Vagina (tissue), 2 donors: ENCODE results near the gene CMTM3. TPM values are rescaled to one million over a fixed set of nuclear protein-coding genes. Genes with fewer than 3 reads are reported as not detected.
"Not testable (repeated sequence)": the region's sequence is repeated elsewhere in the genome, so short reads cannot be mapped to it uniquely, and the experiment has no call there.

ENCODE experiments used
- DNase-seq, 2 donors: peaks; one replicate each; pipeline ENCODE4 v3.0.0-alpha.2; 2017; ENCODE audit errors: extremely low spot score in 2 of 2
- H3K27ac ChIP-seq: fragments of 200-600 bp; sonication (generic); one replicate; pipeline ENCODE4 v1.5.1; 2019
- H3K27me3 ChIP-seq: fragments of 200-600 bp; sonication (generic); one replicate; pipeline ENCODE4 v1.5.1; 2019
- H3K36me3 ChIP-seq, 2 donors: fragments of 200-600 bp; sonication (generic); one replicate each; pipeline ENCODE4 v1.5.1; 2017 to 2019
- H3K4me1 ChIP-seq: fragments of 200-600 bp; sonication (generic); one replicate; pipeline ENCODE4 v1.5.1; 2019
- H3K4me3 ChIP-seq, 2 donors: fragments of 200-600 bp; sonication (generic); 1 replicate in 1 of 2; 2 replicates in 1 of 2; pipeline ENCODE4 v1.5.1; 2016 to 2019
- H3K9me3 ChIP-seq: fragments of 200-600 bp; sonication (generic); one replicate; pipeline ENCODE4 v1.5.1; 2019
- CTCF ChIP-seq, 3 experiments: fragments of 450-650 bp in 2 of 3; fragments of 200-600 bp in 1 of 3; sonication (generic) in 1 of 3; IDR thresholded peaks; one replicate each; pipeline ENCODE4 v1.5.1; 2017 to 2019; ENCODE audit warnings: antibody characterized with exemption in 3 of 3, mild to moderate bottlenecking in 2 of 3, moderate library complexity in 2 of 3
- POLR2A ChIP-seq, 2 donors: fragments of 450-650 bp; IDR thresholded peaks; one replicate each; pipeline ENCODE4 v1.6.1; 2017; ENCODE audit warnings: antibody characterized with exemption in 2 of 2, mild to moderate bottlenecking in 2 of 2, moderate library complexity in 2 of 2
- POLR2AphosphoS5 ChIP-seq, 2 donors: sonication (generic); formaldehyde crosslinking; IDR thresholded peaks; one replicate each; pipeline ENCODE4 v1.9.0; 2017; ENCODE audit warnings: antibody characterized with exemption in 2 of 2, mild to moderate bottlenecking in 2 of 2, low read depth in 1 of 2; ENCODE audit not compliant: insufficient read depth in 1 of 2
- intact Hi-C: fragments of 100-400 bp; cut with DNase I; formaldehyde crosslinking; loops from one replicate; pipeline ENCODE4 v1.15.1; 2023
- total RNA-seq: library from RNA; depleted of rRNA; stranded (reverse); fragments of >200 nt; gene quantifications from one replicate; pipeline ENCODE4 v1.2.3, GENCODE V29; 2016

Gene CMTM3
- total RNA-seq, 1 donor from 2014 or later, result 47.9 TPM

- Histone ChIP-seq H3K9me3 (no peaks in the 10 kb centered on the region), H3K4me1 (no peaks in the 10 kb centered on the region), H3K36me3 (no peaks in the 10 kb centered on the region), H3K27ac (no peak overlapping the region), H3K4me3 (no peak overlapping the region), H3K27me3 (no peaks in the 10 kb centered on the region)
- intact Hi-C loops, result no loop called here
- no peak for TF ChIP-seq POLR2A (IDR thresholded peaks at IDR 0.05)
- TF ChIP-seq POLR2AphosphoS5 (IDR thresholded peaks at IDR 0.05; ENCODE audit: insufficient read depth in 1 of 2, low read depth in 1 of 2), result no peak
- TF ChIP-seq CTCF (IDR thresholded peaks at IDR 0.05), result no peak
- no peak for DNase-seq
Measured at GRCh38 chr16:66590322-66590721, 14.2 kb upstream of the CMTM3 start.

GRCh38 chr16:66591018-66591417 lies 13.5 kb upstream of the CMTM3 start:
- H3K27me3 ChIP-seq, result no peaks in the 10 kb centered on the region
- TF ChIP-seq POLR2AphosphoS5 (IDR thresholded peaks at IDR 0.05; ENCODE audit: insufficient read depth in 1 of 2, low read depth in 1 of 2) (no peak), POLR2A (IDR thresholded peaks at IDR 0.05) (no peak), CTCF (IDR thresholded peaks at IDR 0.05) (no peak)
- no peaks in the 10 kb centered on the region for H3K36me3 ChIP-seq
- no peaks in the 10 kb centered on the region for H3K4me1 ChIP-seq
- H3K4me3 ChIP-seq, result no peak overlapping the region
- no peak overlapping the region for H3K27ac ChIP-seq
- no peaks in the 10 kb centered on the region for H3K9me3 ChIP-seq
- no peak for DNase-seq
- intact Hi-C loops, result no loop called here

GRCh38 chr16:66592241-66592640 lies 12.3 kb upstream of the CMTM3 start:
- no peak for TF ChIP-seq POLR2AphosphoS5 (IDR thresholded peaks at IDR 0.05; ENCODE audit: insufficient read depth in 1 of 2, low read depth in 1 of 2)
- TF ChIP-seq CTCF (IDR thresholded peaks at IDR 0.05), result no peak
- TF ChIP-seq POLR2A (IDR thresholded peaks at IDR 0.05), result no peak
- intact Hi-C loops, result no loop called here

GRCh38 chr16:66592814-66593213 lies 11.7 kb upstream of the CMTM3 start:
- Histone ChIP-seq H3K4me1 (no peaks in the 10 kb centered on the region), H3K27ac (no peak overlapping the region), H3K36me3 (no peaks in the 10 kb centered on the region), H3K4me3 (no peak overlapping the region), H3K27me3 (no peaks in the 10 kb centered on the region), H3K9me3 (no peaks in the 10 kb centered on the region)
- TF ChIP-seq POLR2AphosphoS5 (IDR thresholded peaks at IDR 0.05; ENCODE audit: insufficient read depth in 1 of 2, low read depth in 1 of 2), result no peak
- TF ChIP-seq CTCF (IDR thresholded peaks at IDR 0.05), result no peak
- TF ChIP-seq POLR2A (IDR thresholded peaks at IDR 0.05), result no peak
- intact Hi-C loops, result no loop called here
- DNase-seq, result no peak

More at GRCh38 chr16:66592241-66592640, 12.3 kb upstream of the CMTM3 start:
- no peak overlapping the region for H3K4me3 ChIP-seq
- no peaks in the 10 kb centered on the region for H3K27me3 ChIP-seq
- H3K4me1 ChIP-seq, result no peaks in the 10 kb centered on the region
- no peak overlapping the region for H3K27ac ChIP-seq
- no peaks in the 10 kb centered on the region for H3K9me3 ChIP-seq
- H3K36me3 ChIP-seq, result no peaks in the 10 kb centered on the region
- DNase-seq, result no peak

GRCh38 chr16:66594739-66595138 lies 9.8 kb upstream of the CMTM3 start:
- TF ChIP-seq CTCF (IDR thresholded peaks at IDR 0.05), result no peak
- TF ChIP-seq POLR2A (IDR thresholded peaks at IDR 0.05), result no peak
- TF ChIP-seq POLR2AphosphoS5 (IDR thresholded peaks at IDR 0.05; ENCODE audit: insufficient read depth in 1 of 2, low read depth in 1 of 2), result no peak
- intact Hi-C loops, result no loop called here
- H3K36me3 ChIP-seq, result no peaks in the 10 kb centered on the region
- no peak for DNase-seq
- no peaks in the 10 kb centered on the region for H3K4me1 ChIP-seq
- H3K4me3 ChIP-seq, result no peak overlapping the region
- no peak overlapping the region for H3K27ac ChIP-seq
- no peaks in the 10 kb centered on the region for H3K9me3 ChIP-seq
- H3K27me3 ChIP-seq, result no peaks in the 10 kb centered on the region

GRCh38 chr16:66596559-66596958 lies 7.9 kb upstream of the CMTM3 start:
- H3K4me1 ChIP-seq, H3K4me3 ChIP-seq, H3K9me3 ChIP-seq, H3K27me3 ChIP-seq, DNase-seq, intact Hi-C loops, H3K27ac ChIP-seq, H3K36me3 ChIP-seq: not testable (repeated sequence)
